Transverse colon (tissue), 4 donors: ENCODE data around the gene UBE2G1.

Experiments
- CTCF ChIP-seq, 5 experiments: fragments of 200-600 bp in 3 of 5; fragments of 450-650 bp in 2 of 5; sonication (generic) in 3 of 5; IDR thresholded peaks; 1 replicate in 2 of 5; 2 replicates in 3 of 5; pipeline ENCODE4 v1.5.1; 2016 to 2017; ENCODE audit warnings: antibody characterized with exemption in 5 of 5, inconsistent platforms in 3 of 5, mild to moderate bottlenecking in 2 of 5, moderate library complexity in 1 of 5
- EP300 ChIP-seq: sonication (generic); formaldehyde crosslinking; IDR thresholded peaks from one replicate; pipeline ENCODE4 v1.6.1; 2017; ENCODE audit warnings: antibody characterized with exemption, low read depth
- POLR2A ChIP-seq: fragments of 450-650 bp; IDR thresholded peaks from one replicate; pipeline ENCODE4 v1.6.1; 2016; ENCODE audit warnings: antibody characterized with exemption, mild to moderate bottlenecking, moderate library complexity
- POLR2AphosphoS5 ChIP-seq, 3 donors: sonication (generic); formaldehyde crosslinking; IDR thresholded peaks; one replicate each; pipeline ENCODE4 v1.6.1; 2016; ENCODE audit warnings: antibody characterized with exemption in 3 of 3

- TF ChIP-seq CTCF (IDR thresholded peaks at IDR 0.05) (no peak), POLR2A (no peak), EP300 (no peak), POLR2AphosphoS5 (IDR thresholded peaks at IDR 0.05) (no peak)
Observed at GRCh38 chr17:4256952-4257351, 109.5 kb downstream of the UBE2G1 start.
